SK-N-SH treated with all-trans-retinoic acid at 6 μM for 48 hours (cell line): Measurements from ENCODE around the gene NR1I3.

ENCODE experiments used
- ARNTL ChIP-seq: fragments of 450-650 bp; formaldehyde crosslinking; IDR thresholded peaks from 2 replicates; pipeline ENCODE4 v1.5.0; 2020; ENCODE audit warnings: low read depth, mild to moderate bottlenecking, moderate library complexity, borderline replicate concordance
- CSRNP3 ChIP-seq: fragments of 250-450 bp; sonication (Bioruptor Pico); IDR thresholded peaks from 2 replicates; pipeline ENCODE4 v1.5.1; 2021; ENCODE audit warnings: mild to moderate bottlenecking, moderate library complexity
- OSR1 ChIP-seq: fragments of 250-450 bp; sonication (Bioruptor Pico); IDR thresholded peaks from 2 replicates; pipeline ENCODE4 v1.8.0; 2022; ENCODE audit warnings: moderate library complexity, mild to moderate bottlenecking, inconsistent platforms
- PATZ1 ChIP-seq: fragments of 250-450 bp; sonication (Bioruptor Pico); IDR thresholded peaks from 2 replicates; pipeline ENCODE4 v1.8.0; 2020; ENCODE audit warnings: mild to moderate bottlenecking, moderate library complexity, borderline replicate concordance
- PPARA ChIP-seq: fragments of 250-450 bp; sonication (Bioruptor Pico); IDR thresholded peaks from 2 replicates; pipeline ENCODE4 v1.5.0; 2020; ENCODE audit warnings: mild to moderate bottlenecking, borderline replicate concordance
- TOX ChIP-seq: fragments of 250-450 bp; sonication (Bioruptor Pico); IDR thresholded peaks from 2 replicates; pipeline ENCODE4 v1.8.0; 2021; ENCODE audit warnings: mild to moderate bottlenecking, moderate library complexity, borderline replicate concordance
- ZC3H10 ChIP-seq: fragments of 250-450 bp; sonication (Bioruptor Pico); IDR thresholded peaks from 2 replicates; pipeline ENCODE4 v1.5.1; 2021; ENCODE audit warnings: mild to moderate bottlenecking, moderate library complexity
- ZNF8 ChIP-seq: fragments of 450-650 bp; formaldehyde crosslinking; IDR thresholded peaks from 2 replicates; pipeline ENCODE4 v1.5.0; 2020; ENCODE audit warnings: mild to moderate bottlenecking, moderate library complexity

GRCh38 chr1:161182214-161182613 lies 55.8 kb downstream of the NR1I3 start:
- TF ChIP-seq OSR1 (CRISPR knock-in tag) = no peak
- TF ChIP-seq PATZ1 (CRISPR knock-in tag) = no peak
- no peak for TF ChIP-seq PPARA (CRISPR knock-in tag)
- no peak for TF ChIP-seq ZNF8 (CRISPR knock-in tag)
- no peak for TF ChIP-seq ARNTL (CRISPR knock-in tag)
- TF ChIP-seq TOX (CRISPR knock-in tag) = no peak
- no peak for TF ChIP-seq CSRNP3 (CRISPR knock-in tag)
- TF ChIP-seq ZC3H10 = no peak
